HepG2 (cell line): ENCODE results near the gene MCF2L. TPM values are rescaled to one million over a fixed set of nuclear protein-coding genes. Genes with fewer than 3 reads are reported as not detected.

Experiments used
- ARNT2 ChIP-seq: sonication (generic); formaldehyde crosslinking; IDR thresholded peaks from 2 replicates; pipeline ENCODE4 v1.8.0; 2022; ENCODE audit warnings: mild to moderate bottlenecking, low read depth, missing genetic modification reagents, moderate library complexity
- CC2D1A ChIP-seq: sonication (generic); formaldehyde crosslinking; IDR thresholded peaks from 2 replicates; pipeline ENCODE4 v1.8.1; 2023; ENCODE audit warnings: mild to moderate bottlenecking, missing genetic modification reagents
- E2F2 ChIP-seq: sonication (generic); formaldehyde crosslinking; IDR thresholded peaks from 2 replicates; pipeline ENCODE4 v1.4.0; 2020; ENCODE audit warnings: missing genetic modification reagents, borderline replicate concordance
- ELF3 ChIP-seq: IDR thresholded peaks from 2 replicates; pipeline ENCODE4 v1.6.1; 2016; ENCODE audit warnings: missing genetic modification reagents, missing compliant biosample characterization
- GATA4 ChIP-seq: sonication (generic); IDR thresholded peaks from 2 replicates; pipeline ENCODE4 v1.6.1; 2016; ENCODE audit warnings: antibody characterized with exemption, low read depth, borderline replicate concordance
- HINFP ChIP-seq: sonication (generic); formaldehyde crosslinking; IDR thresholded peaks from 2 replicates; pipeline ENCODE4 v1.4.0; 2020; ENCODE audit warnings: low read depth, mild to moderate bottlenecking, missing genetic modification reagents
- HNRNPL ChIP-seq: fragments of 200-400 bp; formaldehyde crosslinking; IDR thresholded peaks from 2 replicates; pipeline ENCODE4 v1.6.1; 2017; ENCODE audit warnings: mild to moderate bottlenecking, low read depth, low read length
- KLF12 ChIP-seq: sonication (generic); formaldehyde crosslinking; IDR thresholded peaks from 2 replicates; pipeline ENCODE4 v1.4.0; 2020; ENCODE audit warnings: missing genetic modification reagents, borderline replicate concordance
- MATR3 ChIP-seq: sonication (generic); formaldehyde crosslinking; IDR thresholded peaks from 2 replicates; pipeline ENCODE4 v1.4.0; 2020; ENCODE audit warnings: missing genetic modification reagents
- MED13 ChIP-seq: sonication (generic); formaldehyde crosslinking; IDR thresholded peaks from 2 replicates; pipeline ENCODE4 v1.5.0; 2020; ENCODE audit warnings: missing genetic modification reagents
- TOPORS ChIP-seq: sonication (generic); formaldehyde crosslinking; IDR thresholded peaks from 2 replicates; pipeline ENCODE4 v1.8.0; 2023; ENCODE audit warnings: mild to moderate bottlenecking, missing genetic modification reagents
- ZBTB33 ChIP-seq: sonication (generic); formaldehyde crosslinking; IDR thresholded peaks from 2 replicates; pipeline ENCODE4 v1.4.0; 2020; ENCODE audit warnings: missing genetic modification reagents
- ZHX1 ChIP-seq: sonication (generic); formaldehyde crosslinking; IDR thresholded peaks from 2 replicates; pipeline ENCODE4 v1.8.1; 2022; ENCODE audit warnings: low read depth, mild to moderate bottlenecking, missing genetic modification reagents
- ZNF275 ChIP-seq: sonication (generic); formaldehyde crosslinking; IDR thresholded peaks from 2 replicates; pipeline ENCODE4 v1.8.0; 2022; ENCODE audit warnings: missing genetic modification reagents, mild to moderate bottlenecking, inconsistent platforms, borderline replicate concordance
- ZNF326 ChIP-seq: sonication (generic); formaldehyde crosslinking; IDR thresholded peaks from 2 replicates; pipeline ENCODE4 v1.4.0; 2020; ENCODE audit warnings: missing genetic modification reagents, borderline replicate concordance
- ZNF788 ChIP-seq: sonication (generic); formaldehyde crosslinking; IDR thresholded peaks from 2 replicates; pipeline ENCODE4 v1.5.0; 2020; ENCODE audit warnings: mild to moderate bottlenecking, missing genetic modification reagents, borderline replicate concordance
- ZNF790 ChIP-seq: sonication (generic); formaldehyde crosslinking; IDR thresholded peaks from 2 replicates; pipeline ENCODE4 v1.8.0; 2022; ENCODE audit warnings: missing genetic modification reagents, mild to moderate bottlenecking, borderline replicate concordance
- ZNF816 ChIP-seq: sonication (generic); formaldehyde crosslinking; IDR thresholded peaks from 2 replicates; pipeline ENCODE4 v1.8.0; 2022; ENCODE audit warnings: missing genetic modification reagents, mild to moderate bottlenecking, borderline replicate concordance
- ZNF850 ChIP-seq: sonication (generic); formaldehyde crosslinking; conservative IDR thresholded peaks from 2 replicates; pipeline ENCODE4 v1.9.0; 2021; ENCODE audit warnings: mild to moderate bottlenecking, missing genetic modification reagents
- polyA plus RNA-seq, 8 experiments: library from polyadenylated mRNA; depleted of rRNA in 3 of 8; stranded (reverse) in 7 of 8; unstranded in 1 of 8; fragments of >200 nt; fragmentation: Illumina TruSeq in 4 of 8; extraction: Trizol in 4 of 8; gene quantifications; 2 replicates each; pipeline versions ENCODE4 v1.2.1 to v1.2.3, GENCODE V29; 2011 to 2016; ENCODE audit warnings: low read depth in 4 of 8, missing spikeins in 1 of 8, mixed read lengths in 1 of 8; ENCODE audit not compliant: insufficient read depth in 1 of 8
- total RNA-seq, 5 experiments: library from RNA; depleted of rRNA; stranded (reverse); fragments of >200 nt; fragmentation: Illumina TruSeq; extraction: Trizol; gene quantifications; 2 replicates each; pipeline ENCODE4 v1.2.3, GENCODE V29; 2016; ENCODE audit warnings: low read depth in 1 of 5

MCF2L gene
- total and polyA plus RNA-seq, 2 of the 13 experiments (the other 11 are each of a cell fraction or from before 2014, with no cell fraction given): 19.4 to 28.4 TPM

GRCh38 chr13:113105032-113105920 is 136.3 kb downstream of the MCF2L start, which contains the start of gene F7 (continued):
- TF ChIP-seq TOPORS (CRISPR knock-in tag): peak; percentile 55; the same call in 1 of the 2 replicates
- no peak; the same call in 1 of the 2 replicates for TF ChIP-seq GATA4
- TF ChIP-seq ZBTB33 (CRISPR knock-in tag): 0 out of 2 replicates have a peak, but pooled peaks have one; percentile 37
- TF ChIP-seq ZNF275: no peak
- TF ChIP-seq E2F2: no peak
- TF ChIP-seq HNRNPL: peak; percentile 80
- no peak for TF ChIP-seq ZHX1 (CRISPR knock-in tag)
- peak; percentile 83 for TF ChIP-seq ZNF816 (CRISPR knock-in tag)
- TF ChIP-seq MATR3 (CRISPR knock-in tag): no peak
- TF ChIP-seq ARNT2 (CRISPR knock-in tag): no peak; the same call in 1 of the 2 replicates
- TF ChIP-seq ZNF850 (CRISPR knock-in tag): no peak
- no peak for TF ChIP-seq CC2D1A (CRISPR knock-in tag)
- TF ChIP-seq ZNF790 (CRISPR knock-in tag): no peak
- peak; percentile 52 for TF ChIP-seq ELF3 (CRISPR knock-in tag)
- no peak for TF ChIP-seq MED13 (CRISPR knock-in tag)
- TF ChIP-seq HINFP (CRISPR knock-in tag): peak; percentile 51; the same call in 1 of the 2 replicates
- no peak for TF ChIP-seq ZNF326 (CRISPR knock-in tag)
- no peak for TF ChIP-seq KLF12
- peak; percentile 94 for TF ChIP-seq ZNF788
